Measurements from ENCODE around the gene TBXA2R. TPM values are rescaled to one million over a fixed set of nuclear protein-coding genes. Genes with fewer than 3 reads are reported as not detected.

The TBXA2R gene
- total and polyA plus RNA-seq, 2 donors from 2014 or later = 6.7 to 8.8 TPM

GRCh38 chr19:3638208-3639193, 31.8 kb upstream of the TBXA2R start:
- Histone ChIP-seq H3K27me3 (ENCODE audit: control insufficient read depth, insufficient read depth, low read length) (no peaks in the 10 kb centered on the region), H3K9ac (ENCODE audit: low read length in 3 of 3) (no peak overlapping the region), H3K36me3 (ENCODE audit: control insufficient read depth in 2 of 3, insufficient read depth in 3 of 3, low read length in 3 of 3) (peaks cover 0 to 4% (median 4%) of the 10 kb centered on the region in 3 donors), H3K4me1 (ENCODE audit: control insufficient read depth in 2 of 3, insufficient read depth in 2 of 3, low read depth in 1 of 3, low read length in 3 of 3) (no peaks in the 10 kb centered on the region), H3K27ac (ENCODE audit: low read depth in 2 of 2, low read length in 2 of 2) (no peak overlapping the region), H3K9me3 (ENCODE audit: control insufficient read depth in 2 of 3, insufficient read depth in 1 of 3, low read length in 3 of 3) (no peaks in the 10 kb centered on the region), H3K4me3 (ENCODE audit: low read length in 3 of 3) (no peak overlapping the region)
- FAIRE-seq (no peak), DNase-seq (no peak)
- intact Hi-C loops (cut with DNase I) = no loop called here
- no peak for TF ChIP-seq CTCF (IDR thresholded peaks at IDR 0.05; ENCODE audit: borderline replicate concordance, extremely low read depth, insufficient read depth)

GRCh38 chr19:3637621-3638020, 30.9 kb upstream of the TBXA2R start:
- H3K9ac ChIP-seq (ENCODE audit: low read length in 3 of 3) = no peak overlapping the region
- H3K4me3 ChIP-seq (ENCODE audit: low read length in 3 of 3) = no peak overlapping the region
- TF ChIP-seq CTCF (IDR thresholded peaks at IDR 0.05; ENCODE audit: borderline replicate concordance, extremely low read depth, insufficient read depth) = no peak
- no peaks in the 10 kb centered on the region for H3K9me3 ChIP-seq (ENCODE audit: control insufficient read depth in 2 of 3, insufficient read depth in 1 of 3, low read length in 3 of 3)
- peaks cover 0 to 4% (median 4%) of the 10 kb centered on the region in 3 donors for H3K36me3 ChIP-seq (ENCODE audit: control insufficient read depth in 2 of 3, insufficient read depth in 3 of 3, low read length in 3 of 3)
- DNase-seq (no peak), FAIRE-seq (no peak)
- no peak overlapping the region for H3K27ac ChIP-seq (ENCODE audit: low read depth in 2 of 2, low read length in 2 of 2)
- no peaks in the 10 kb centered on the region for H3K4me1 ChIP-seq (ENCODE audit: control insufficient read depth in 2 of 3, insufficient read depth in 2 of 3, low read depth in 1 of 3, low read length in 3 of 3)
- H3K27me3 ChIP-seq (ENCODE audit: control insufficient read depth, insufficient read depth, low read length) = no peaks in the 10 kb centered on the region
- intact Hi-C loops (cut with DNase I) = no loop called here

- Histone ChIP-seq H3K27ac (ENCODE audit: low read depth in 2 of 2, low read length in 2 of 2) (no peak overlapping the region), H3K9me3 (ENCODE audit: control insufficient read depth in 2 of 3, insufficient read depth in 1 of 3, low read length in 3 of 3) (no peaks in the 10 kb centered on the region), H3K4me1 (ENCODE audit: control insufficient read depth in 2 of 3, insufficient read depth in 2 of 3, low read depth in 1 of 3, low read length in 3 of 3) (no peaks in the 10 kb centered on the region), H3K4me3 (ENCODE audit: low read length in 3 of 3) (no peak overlapping the region), H3K36me3 (ENCODE audit: control insufficient read depth in 2 of 3, insufficient read depth in 3 of 3, low read length in 3 of 3) (peaks cover 0 to 4% (median 4%) of the 10 kb centered on the region in 3 donors), H3K27me3 (ENCODE audit: control insufficient read depth, insufficient read depth, low read length) (no peaks in the 10 kb centered on the region), H3K9ac (ENCODE audit: low read length in 3 of 3) (no peak overlapping the region)
- intact Hi-C loops (cut with DNase I) = no loop called here
- FAIRE-seq (no peak), DNase-seq (no peak)
- TF ChIP-seq CTCF (IDR thresholded peaks at IDR 0.05; ENCODE audit: borderline replicate concordance, extremely low read depth, insufficient read depth) = no peak
Observed at GRCh38 chr19:3636962-3637361, 30.3 kb upstream of the TBXA2R start.
